Activated CD8-positive, alpha-beta memory T cell treated with anti-CD3 and anti-CD28 coated beads, Interleukin-2, amount 50 U/mL, for 24 hours (primary cell): ENCODE results near the gene FAM20C.

ENCODE experiments used
- DNase-seq: peaks from one replicate; pipeline ENCODE4 v3.0.0-alpha.2; 2020; ENCODE audit errors: extremely low read depth

Gene FAM20C

GRCh38 chr7:191981-192649 lies at the start of gene FAM20C:
Gene FAM20C (plus strand): TSS chr7:192571. CDS start chr7:193200, 629 bp downstream.
- DNase-seq: no peak

GRCh38 chr7:143145-143751 lies 49.1 kb upstream of the FAM20C start:
- no peak for DNase-seq

DNA sequence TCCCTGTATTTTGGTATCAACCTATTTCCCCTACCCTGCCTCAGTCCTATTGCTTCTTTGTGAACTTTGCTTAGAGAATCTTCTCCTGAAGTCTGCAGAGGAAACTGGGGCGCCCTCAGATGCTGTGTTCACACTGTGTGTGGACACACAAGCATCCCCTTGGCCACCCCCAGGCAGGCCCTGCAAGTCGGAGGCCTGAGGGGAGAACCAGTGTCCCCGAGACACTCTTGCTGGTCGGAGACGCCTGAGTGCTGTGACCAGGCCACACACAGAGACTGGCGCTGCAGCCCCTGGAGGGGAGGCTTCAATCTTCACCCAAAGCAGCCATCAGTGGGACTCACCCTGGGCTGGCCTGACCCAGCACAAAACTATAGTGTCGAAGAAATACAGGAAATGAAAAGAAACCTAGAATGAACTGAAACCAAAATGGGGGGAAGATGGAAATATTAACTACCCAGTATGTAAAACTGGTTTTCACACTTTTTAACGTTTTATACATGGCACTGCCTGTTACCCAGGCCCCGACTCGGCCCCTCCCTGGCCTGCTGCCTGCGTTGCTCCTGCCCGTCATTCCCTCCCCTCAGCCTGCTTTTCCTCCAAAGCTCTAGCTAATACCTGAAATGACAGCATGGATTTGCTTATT lies 48.4 kb upstream of the FAM20C start:
- no peak for DNase-seq

GRCh38 chr7:144454-144826 lies 47.9 kb upstream of the FAM20C start:
- DNase-seq: no peak

- DNase-seq: no peak
Observed at GRCh38 chr7:145863-146262, 46.5 kb upstream of the FAM20C start.

DNA sequence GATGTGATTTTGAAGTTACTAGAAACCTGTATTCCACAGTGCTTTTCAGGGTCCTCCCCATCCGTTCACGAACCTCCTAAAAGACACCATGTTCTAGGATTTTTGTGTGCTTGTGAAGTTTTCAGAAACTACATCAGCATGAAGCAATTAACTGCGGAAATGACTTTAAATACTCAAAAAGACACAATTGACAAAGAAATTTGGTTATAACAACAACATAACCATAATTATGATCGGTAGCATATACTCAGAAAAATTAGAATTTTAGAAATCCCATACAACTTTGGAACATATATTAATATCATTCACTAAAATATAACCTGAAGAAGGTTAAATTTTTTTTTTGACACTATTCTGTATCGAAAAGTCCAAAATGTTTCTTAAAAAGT lies 43.8 kb upstream of the FAM20C start:
- no peak for DNase-seq

GRCh38 chr7:148932-149790 lies 43.2 kb upstream of the FAM20C start:
- DNase-seq: peak; percentile 91

DNA sequence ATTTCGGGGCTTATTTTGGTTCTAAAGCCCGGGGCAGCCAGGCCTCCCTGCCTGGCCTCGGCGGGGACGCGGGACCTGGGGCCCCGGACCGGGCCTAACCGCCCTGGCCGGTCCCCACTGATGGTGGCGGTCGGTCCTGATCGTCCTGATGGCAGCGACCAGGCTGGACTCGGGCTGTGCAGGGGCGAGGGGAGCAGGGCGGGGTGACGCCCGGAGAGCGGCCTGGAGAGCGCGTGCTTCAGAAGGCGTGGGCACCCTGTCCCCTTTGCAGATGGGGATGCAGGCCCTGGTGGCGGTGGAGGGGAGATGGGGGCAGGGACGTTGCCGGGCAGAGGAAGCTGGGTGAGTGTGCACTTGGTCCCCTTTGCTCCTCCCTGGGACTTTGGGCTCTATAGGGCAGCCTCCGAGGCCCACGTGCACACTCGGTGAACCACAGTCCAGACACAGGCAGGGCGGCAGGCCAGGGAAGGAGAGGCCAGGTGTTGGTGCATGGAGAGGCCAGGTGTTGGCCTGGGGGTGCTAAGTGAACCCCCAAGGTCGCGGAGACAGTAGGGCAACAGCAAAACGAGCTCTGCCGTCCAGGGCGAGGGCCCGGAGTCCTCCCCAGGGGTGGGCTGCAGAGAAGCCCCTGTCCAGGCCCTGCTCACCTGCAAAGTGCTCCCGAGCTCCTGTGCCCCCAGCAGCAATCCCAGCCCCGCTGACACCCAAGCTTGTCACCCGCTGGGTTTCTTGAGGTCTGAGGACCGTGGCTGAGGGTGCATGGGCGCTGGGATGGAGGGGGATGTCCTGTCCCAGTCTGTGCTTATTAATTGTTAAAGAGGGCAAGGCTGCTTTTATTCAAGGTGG lies 42.4 kb upstream of the FAM20C start:
- no peak for DNase-seq

DNA sequence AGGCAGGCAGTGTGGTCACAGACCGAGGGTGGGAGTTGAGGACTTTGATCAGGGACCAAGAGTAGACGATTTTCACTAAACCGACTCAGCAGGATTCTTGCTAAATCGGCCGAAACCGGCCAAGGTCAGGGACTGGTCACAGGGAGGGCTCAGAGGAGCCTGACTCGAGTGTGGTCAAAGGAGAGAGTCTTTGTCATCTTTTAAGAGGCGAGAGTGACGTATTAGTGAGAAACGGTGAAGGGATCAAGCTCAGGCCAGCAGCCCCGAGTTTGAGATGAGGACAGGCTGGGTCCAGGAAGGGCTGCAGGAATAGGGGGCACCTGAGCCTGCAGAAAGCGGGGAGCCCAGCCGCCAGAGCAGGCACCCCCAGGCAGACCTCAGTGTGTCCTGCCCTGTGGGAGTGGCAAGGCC lies 41.6 kb upstream of the FAM20C start:
- DNase-seq: no peak

- no peak for DNase-seq
Observed at GRCh38 chr7:151346-152050, 40.9 kb upstream of the FAM20C start.

- no peak for DNase-seq
Observed at GRCh38 chr7:152702-153391, 39.5 kb upstream of the FAM20C start.

DNA sequence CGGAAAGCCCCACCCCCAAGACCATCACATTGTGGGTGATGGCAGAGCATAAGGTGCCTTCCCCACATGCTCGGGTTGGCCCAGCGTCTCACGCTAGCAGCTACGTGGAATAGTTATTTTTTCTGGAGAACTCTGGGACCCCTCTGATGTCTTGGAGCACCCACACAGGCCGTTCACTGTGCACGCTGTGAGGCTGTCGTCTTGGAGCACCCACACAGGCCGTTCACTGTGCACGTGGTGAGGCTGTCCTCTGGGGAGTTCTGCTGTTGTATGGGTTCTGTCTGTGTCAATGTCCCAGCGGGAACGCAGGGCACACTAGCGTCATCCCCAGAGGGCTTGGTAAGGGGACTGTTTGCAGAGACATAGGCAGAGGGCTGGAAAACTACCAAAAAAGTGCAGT lies 38.8 kb upstream of the FAM20C start:
- DNase-seq: no peak

DNA sequence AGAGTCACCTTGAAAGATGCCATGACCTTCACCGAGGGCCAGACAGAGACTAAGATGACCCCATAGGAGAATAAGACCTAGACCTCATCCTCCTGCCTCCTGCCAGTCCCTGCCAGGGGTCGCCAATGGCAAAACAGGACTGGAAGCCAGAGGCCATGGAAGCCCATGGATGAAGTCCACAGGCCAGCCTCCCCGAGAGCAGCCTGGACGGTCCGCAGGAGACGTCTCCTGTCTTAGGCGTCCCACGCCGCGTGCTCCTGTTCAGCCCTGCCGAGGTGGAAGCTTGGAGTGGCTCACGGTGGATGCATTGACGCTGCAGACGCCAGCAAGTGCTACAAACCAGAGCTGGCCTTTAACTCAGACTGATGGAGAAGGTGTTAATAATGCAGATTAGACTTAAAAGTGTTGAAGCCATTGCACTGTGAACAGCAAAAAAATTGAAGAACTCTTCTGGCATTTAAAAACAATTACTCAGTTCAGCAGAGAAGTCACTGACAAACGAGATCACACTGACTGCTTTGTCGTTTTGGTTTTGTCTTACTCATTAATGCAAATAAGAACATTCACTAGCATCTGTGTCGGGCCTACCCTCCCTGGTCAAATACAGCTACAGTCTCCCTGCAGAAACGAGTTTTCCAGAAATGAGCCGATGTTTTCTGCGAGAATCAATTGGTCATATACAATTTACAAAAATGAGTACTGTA lies 38.1 kb upstream of the FAM20C start:
- no peak for DNase-seq

GRCh38 chr7:155469-155900 lies 36.9 kb upstream of the FAM20C start:
- DNase-seq: no peak

GRCh38 chr7:156111-157007 lies 36.0 kb upstream of the FAM20C start:
- DNase-seq: no peak

DNA sequence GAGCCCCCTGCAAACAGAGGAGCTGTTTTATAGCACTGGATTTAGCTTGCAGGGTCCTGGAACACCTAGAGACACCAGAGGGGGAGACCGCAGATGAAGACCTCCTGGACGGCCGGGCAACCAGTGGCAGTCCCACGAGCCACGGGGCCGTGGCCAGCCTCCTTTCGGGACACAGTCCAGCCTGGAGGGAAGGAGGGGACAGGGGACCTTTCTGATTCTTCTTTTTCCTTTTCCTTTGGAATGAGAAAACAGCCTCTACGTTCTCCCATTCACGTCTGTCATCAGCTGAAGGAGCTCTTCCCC lies 35.4 kb upstream of the FAM20C start:
- no peak for DNase-seq

GRCh38 chr7:157771-158625 lies 34.4 kb upstream of the FAM20C start:
- no peak for DNase-seq

GRCh38 chr7:158771-159170 lies 33.6 kb upstream of the FAM20C start:
- DNase-seq: no peak
